NOMO-1 (cell line): ENCODE data around the gene VPS4B.
"Not testable (repeated sequence)": the region's sequence is repeated elsewhere in the genome, so short reads cannot be mapped to it uniquely, and the experiment has no call there.

ENCODE experiments used
- DNase-seq, 2 experiments: peaks; one replicate each; lab custom pipeline; 2025; ENCODE audit not compliant: unreplicated experiment in 2 of 2; lab: John Stamatoyannopoulos, UW

The VPS4B gene

GRCh38 chr18:63422087-63422863 is at the start of gene VPS4B:
VPS4B (minus strand) TSS chr18:63422476; CDS start chr18:63422259, 217 bp downstream.
- peak; percentile 97 to 99 for DNase-seq

DNA sequence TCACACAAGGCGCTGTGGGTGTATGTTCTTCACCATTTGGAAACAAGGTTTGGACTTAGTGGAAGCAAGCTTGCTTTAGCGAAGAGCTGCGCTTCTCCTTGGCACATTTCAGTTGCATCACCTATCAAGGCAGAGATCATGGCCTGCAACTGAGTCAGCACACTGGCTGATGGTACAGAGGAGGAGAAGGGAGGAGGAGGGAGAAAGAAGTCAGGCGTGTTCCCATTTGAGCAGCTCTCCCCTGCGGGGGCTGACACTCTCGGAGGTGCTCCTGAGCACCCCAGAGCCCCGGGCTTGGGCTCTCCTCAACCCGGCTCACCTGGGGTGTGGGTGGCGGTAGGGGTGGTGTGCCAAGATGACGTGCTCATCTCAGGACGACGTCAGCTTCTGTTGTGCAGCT is 48.5 kb upstream of the VPS4B start:
- no peak for DNase-seq

- no peak for DNase-seq
Observed at GRCh38 chr18:63468575-63468974, 46.3 kb upstream of the VPS4B start.

DNA sequence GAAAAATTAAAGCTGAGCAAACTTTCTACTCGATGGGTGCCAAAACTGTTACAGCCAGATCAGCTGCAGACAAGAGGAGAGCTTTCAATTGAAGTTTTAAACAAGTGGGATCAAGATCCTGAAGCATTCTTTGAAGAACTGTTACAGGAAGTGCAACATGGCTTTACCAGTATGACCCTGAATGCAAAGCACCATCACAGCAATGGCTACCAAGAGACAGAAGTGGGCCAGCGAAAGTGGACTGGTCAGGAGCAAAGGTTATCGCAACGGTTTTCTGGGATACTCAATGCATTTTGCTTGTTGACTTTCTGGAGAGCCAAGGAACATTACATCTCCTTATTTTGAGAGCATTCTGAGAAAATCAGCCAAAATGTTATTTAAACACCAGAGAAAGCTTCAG is 45.4 kb upstream of the VPS4B start:
- DNase-seq = no peak

- DNase-seq = no peak
Observed at GRCh38 chr18:63465059-63465458, 42.8 kb upstream of the VPS4B start.

- no peak for DNase-seq
Observed at GRCh38 chr18:63464434-63464833, 42.2 kb upstream of the VPS4B start.

GRCh38 chr18:63460414-63460813 is 38.1 kb upstream of the VPS4B start:
- no peak for DNase-seq

DNA sequence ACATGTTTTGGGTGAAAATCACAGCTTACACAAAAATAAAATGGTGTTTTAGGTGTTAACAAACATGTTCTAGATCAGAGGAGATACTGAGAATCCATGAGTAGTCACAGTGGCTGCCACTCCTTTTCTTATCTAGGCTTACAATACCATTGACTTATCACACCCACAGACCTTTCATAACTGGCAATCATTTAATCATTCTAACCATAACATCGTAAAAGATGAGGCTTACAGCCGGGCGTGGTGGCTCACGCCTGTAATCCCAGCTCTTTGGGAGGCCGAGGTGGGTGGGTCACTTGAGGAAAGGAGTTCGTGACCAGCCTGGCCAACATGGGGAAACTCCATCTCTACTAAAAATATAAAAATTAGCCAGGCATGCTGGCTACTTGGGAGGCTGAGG is 35.7 kb upstream of the VPS4B start:
- no peak for DNase-seq

- no peak for DNase-seq
Observed at GRCh38 chr18:63454497-63454896, 32.2 kb upstream of the VPS4B start.

- not testable (repeated sequence) for DNase-seq
Observed at GRCh38 chr18:63452751-63453150, 30.5 kb upstream of the VPS4B start.

DNA sequence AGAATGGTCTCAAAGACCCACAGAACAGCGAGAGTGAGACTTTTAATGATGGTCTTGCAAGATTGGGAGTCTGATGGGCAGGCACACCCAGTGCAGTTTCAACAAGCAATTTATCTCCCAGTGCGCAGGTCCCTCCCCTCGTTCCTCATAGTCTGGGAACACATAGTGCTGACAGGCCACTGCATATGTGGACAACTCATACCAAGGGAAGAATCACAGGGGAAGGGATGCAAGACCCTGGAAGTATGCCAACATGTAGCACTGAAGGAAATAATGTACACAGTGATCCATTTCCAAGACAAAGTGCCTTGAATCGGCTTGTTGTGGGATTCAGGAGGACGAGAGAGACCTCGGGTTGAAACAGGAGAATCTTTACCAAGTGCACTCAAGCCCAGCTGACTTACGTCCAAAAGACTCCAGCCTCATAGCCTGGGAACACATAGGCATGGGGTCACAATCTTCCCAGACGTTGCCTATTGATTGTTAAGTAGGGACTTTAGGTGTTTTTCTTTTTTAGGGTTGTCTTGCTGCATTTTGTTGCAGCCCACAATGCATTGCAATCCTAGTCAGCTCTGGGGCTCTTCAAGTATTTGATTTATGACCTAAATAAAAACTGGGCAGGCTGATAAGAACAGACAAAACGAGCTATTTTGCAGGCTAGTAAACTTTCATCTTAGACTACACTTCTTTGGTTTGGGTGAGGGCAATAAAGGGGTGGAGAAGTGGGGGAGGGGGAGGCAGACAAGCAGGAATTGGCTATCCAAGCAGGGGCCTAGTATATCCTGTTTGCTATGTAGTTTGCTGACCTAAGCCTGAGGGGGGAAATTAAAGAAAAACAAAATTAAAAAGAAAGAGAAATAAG is 29.8 kb upstream of the VPS4B start:
- DNase-seq = no peak

DNA sequence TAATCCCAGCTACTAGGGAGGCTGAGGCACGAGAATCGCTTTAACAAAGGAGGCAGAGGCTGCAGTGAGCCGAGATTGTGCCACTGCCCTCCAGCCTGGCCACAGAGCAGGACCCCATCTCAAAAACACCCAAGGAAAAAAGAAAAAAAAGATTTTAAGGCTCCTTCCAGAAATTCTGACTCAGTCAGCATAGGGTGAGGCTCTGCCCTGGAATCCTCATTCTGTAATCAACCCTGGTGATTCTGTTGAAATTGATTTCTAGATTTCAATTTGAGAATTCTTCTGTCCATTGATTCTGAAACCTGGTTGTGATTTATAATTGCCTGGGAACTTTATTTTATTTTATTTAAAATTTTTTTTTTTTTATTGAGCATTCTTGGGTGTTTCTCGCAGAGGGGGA is 27.1 kb upstream of the VPS4B start:
- no peak for DNase-seq

DNA sequence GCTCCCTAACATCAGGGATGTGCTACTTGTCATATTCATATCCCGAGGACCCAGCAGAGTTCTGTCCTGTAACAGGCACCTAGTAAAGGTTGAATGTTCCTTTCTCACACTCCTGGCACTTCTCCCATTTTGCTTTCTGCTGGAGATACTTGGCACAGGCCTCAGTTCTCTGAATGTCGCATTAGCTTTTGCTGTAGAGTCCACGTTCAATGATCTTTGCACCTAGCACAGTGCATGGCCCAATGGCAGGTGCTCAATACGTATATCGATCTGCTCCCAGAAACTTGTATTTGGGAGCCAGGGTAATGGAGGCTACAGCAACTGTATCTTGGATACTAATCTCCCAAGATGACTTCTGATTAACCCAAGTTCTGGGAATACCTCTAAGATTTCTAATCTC is 24.8 kb upstream of the VPS4B start:
- DNase-seq = no peak

GRCh38 chr18:63446266-63446665 is 24.0 kb upstream of the VPS4B start:
- no peak for DNase-seq

DNA sequence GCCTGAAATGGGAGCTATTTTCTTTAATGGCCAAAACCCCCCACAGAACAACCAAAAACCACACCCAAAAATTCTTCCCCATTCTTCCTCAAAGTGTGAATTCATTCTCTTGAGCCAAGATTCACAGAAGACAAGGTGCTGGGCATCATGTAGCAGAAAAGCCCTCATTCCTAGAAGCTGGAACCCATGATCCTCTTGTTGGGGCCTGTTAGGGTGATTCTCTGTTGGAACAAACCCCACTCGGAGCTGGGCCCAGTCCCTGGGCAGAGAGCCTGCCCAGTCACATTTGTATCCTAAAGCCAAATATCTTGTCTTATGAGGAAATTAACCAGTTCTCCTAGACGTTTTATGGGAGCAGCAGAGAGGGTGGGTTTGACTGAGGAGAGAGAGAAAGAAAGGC is 22.8 kb upstream of the VPS4B start:
- DNase-seq = no peak

DNA sequence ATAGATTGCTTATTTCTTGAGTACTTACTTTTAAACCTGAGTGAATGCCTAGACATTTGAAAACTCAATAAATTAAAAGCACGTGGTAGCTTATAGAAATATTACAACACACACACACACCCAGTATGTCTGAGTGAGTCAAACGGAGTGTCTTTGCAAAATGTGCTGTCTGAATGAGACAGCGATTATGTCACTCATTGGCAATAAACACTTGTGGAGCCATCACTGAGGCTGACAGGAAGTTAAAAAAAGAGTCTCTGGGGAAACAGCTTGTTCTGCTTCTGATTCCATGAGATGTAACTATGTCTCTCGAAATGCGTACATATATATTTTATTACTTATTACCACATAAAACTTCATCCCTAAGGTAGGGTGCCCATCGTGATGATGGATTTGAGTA is 22.3 kb upstream of the VPS4B start:
- DNase-seq = peak; percentile 91 to 99

GRCh38 chr18:63443829-63444228 is 21.6 kb upstream of the VPS4B start:
- DNase-seq = no peak

GRCh38 chr18:63440881-63441280 is 18.6 kb upstream of the VPS4B start:
- peak; percentile 73 to 77 for DNase-seq

- DNase-seq = peak in 1 of 2 experiments; percentile 7
Observed at GRCh38 chr18:63440219-63440618, 17.9 kb upstream of the VPS4B start.

DNA sequence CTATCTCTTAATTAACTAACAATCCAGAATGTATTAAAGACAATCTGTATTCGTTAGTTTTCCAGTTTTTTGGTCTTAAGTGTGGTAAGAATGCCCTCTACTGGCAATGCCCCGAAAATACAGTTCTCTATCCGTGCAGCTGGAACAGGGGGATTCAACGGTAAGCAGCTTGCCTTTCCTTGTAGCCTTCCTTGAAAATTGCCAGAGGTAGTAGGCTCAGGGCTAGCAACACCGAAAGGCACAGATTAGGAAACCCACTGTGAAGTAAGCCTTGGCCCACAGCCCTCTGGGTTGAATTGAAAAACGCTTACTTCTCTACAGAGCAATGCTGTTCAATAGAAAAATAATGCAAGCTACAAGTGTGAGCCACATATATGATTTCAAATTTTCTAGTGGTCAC is 17.1 kb upstream of the VPS4B start:
- DNase-seq = peak; percentile 18 to 51

DNA sequence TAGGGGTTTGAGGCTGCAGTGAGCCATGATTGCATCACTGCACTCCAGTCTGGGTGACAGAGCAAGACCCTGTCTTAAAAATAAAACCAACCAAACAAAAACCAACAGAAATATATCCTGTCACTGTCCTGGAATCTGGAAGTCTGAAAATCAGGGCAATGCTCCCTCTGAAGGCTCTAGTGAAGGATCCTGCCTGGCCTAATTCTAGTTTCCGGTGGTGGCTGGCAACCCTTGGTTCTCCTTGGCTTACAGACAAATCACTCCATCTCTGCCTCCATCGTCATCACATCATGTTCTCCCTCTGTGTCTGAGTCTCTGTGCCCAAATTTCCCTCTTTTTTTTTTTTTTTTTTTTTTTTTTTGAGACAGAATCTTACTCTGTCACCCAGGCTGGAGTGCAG is 15.9 kb upstream of the VPS4B start:
- no peak for DNase-seq

- DNase-seq = no peak
Observed at GRCh38 chr18:63433334-63433866, 11.1 kb upstream of the VPS4B start.
